ENCODE data around the gene GARIN5A. TPM values are rescaled to one million over a fixed set of nuclear protein-coding genes. Genes with fewer than 3 reads are reported as not detected.

Gene GARIN5A
- total RNA-seq, 1 experiment from 2014 or later, result 2.0 TPM

DNA sequence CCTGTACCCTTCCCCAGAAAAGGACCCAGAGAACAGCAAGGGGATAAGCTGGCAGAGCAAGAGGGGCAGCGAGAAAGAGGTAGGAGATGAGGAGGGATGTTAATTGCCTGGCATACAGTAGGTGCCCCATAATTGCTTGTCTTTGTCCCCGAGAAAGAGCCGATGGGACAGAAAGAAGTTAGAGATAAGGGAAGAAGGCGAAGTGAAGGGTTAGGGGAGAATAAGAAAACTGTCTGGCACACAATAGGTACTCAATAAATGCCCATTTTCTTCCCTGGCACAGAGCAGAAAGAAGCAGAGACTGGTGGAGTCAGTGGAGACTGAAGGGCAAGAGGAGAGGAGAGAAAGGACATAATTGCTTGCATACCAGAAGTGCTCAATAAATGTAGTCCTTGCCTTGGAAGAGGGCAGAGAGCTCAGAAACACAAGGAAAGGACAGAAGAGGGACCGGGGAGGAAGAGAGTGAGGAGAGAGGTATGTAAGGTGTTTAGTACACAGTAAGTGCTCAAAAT is 18.4 kb upstream of the GARIN5A start:
- DNase-seq (ENCODE audit: low read depth, low spot score) (no peak), ATAC-seq (no peak)
- no TSS peak for BruUV-seq (replicated peaks)
- CTCF ChIA-PET, result no interaction called here
- no peaks in the 10 kb centered on the region for H3K4me1 ChIP-seq (ENCODE audit: control insufficient read depth, insufficient read depth, low read length)
- no peak overlapping the region for H3K4me3 ChIP-seq (ENCODE audit: low read depth in 2 of 2, low read length in 2 of 2)
- in situ Hi-C loops (cut with HindIII; ENCODE audit: low pct_unique_long_range_greater_than_20kb, low sequenced_read_pairs) (no loop called here), intact Hi-C loops (cut with micrococcal nuclease; ENCODE audit: unreplicated experiment) (no loop called here)
- H3K27me3 ChIP-seq (ENCODE audit: control insufficient read depth, insufficient read depth, low read length), result no peaks in the 10 kb centered on the region
- no peaks in the 10 kb centered on the region for H3K9me3 ChIP-seq (ENCODE audit: control insufficient read depth, insufficient read depth, low read depth, low read length)
- H3K36me3 ChIP-seq (ENCODE audit: control insufficient read depth, insufficient read depth, low read length), result no peaks in the 10 kb centered on the region
- no peak overlapping the region for H3K27ac ChIP-seq (ENCODE audit: low read length)
- POLR2A ChIA-PET, result no interaction called here
- TF ChIP-seq SIN3A (IDR thresholded peaks at IDR 0.05; ENCODE audit: borderline replicate concordance, insufficient read depth, low read depth, low read length) (no peak), TCF7L2 (IDR thresholded peaks at IDR 0.05; ENCODE audit: low read depth, low read length) (no peak), REST (IDR thresholded peaks at IDR 0.05; ENCODE audit: insufficient read depth in 1 of 2, low read depth in 2 of 2, low read length in 1 of 2) (no peak), POLR2AphosphoS5 (IDR thresholded peaks at IDR 0.05; ENCODE audit: low read depth, low read length) (no peak), CTCF (IDR thresholded peaks at IDR 0.05) (no peak)

DNA sequence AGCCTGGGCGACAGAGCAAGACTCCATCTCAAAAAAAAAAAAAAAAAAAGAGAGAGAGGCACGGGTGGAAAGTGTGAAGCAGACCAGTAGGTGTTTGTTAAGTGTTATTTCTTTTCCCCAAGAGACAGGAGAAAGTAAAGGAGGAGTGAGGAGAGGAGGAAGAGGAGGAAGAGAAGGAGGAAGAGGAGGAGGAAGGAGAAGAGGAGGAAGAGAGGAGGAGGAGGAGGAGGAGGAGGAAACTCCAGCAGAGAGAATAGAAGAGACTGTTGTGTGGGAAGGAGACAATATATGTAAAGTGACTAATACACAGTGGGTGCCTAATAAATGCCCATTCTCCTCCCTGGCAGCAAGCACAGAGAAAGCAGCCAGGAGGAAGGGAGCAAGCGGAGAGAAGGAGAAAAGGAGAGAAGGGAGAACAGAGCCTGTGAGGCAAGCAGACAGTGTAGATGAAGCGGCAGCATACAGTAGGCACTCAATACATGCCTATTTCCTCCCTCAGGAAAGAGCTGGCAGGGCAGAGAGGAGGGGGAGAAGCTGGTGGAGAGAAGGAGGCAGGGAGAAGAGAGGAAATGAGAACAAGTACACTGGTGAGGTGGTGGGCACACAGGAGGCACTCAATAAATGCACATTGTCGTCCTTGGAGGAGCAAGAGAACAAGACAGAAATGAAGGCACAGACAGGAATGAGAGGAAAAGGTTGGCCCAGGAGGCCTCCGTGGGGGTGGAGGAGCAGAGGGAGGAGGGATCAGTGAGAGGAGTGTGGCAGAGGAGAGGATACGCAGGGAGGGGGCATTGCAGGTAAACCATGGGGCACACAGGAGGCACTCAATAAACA is 17.8 kb upstream of the GARIN5A start:
- Histone ChIP-seq H3K9me3 (ENCODE audit: control insufficient read depth, insufficient read depth, low read depth, low read length) (no peaks in the 10 kb centered on the region), H3K27me3 (ENCODE audit: control insufficient read depth, insufficient read depth, low read length) (no peaks in the 10 kb centered on the region), H3K4me1 (ENCODE audit: control insufficient read depth, insufficient read depth, low read length) (no peaks in the 10 kb centered on the region), H3K36me3 (ENCODE audit: control insufficient read depth, insufficient read depth, low read length) (no peaks in the 10 kb centered on the region), H3K27ac (ENCODE audit: low read length) (no peak overlapping the region), H3K4me3 (ENCODE audit: low read depth in 2 of 2, low read length in 2 of 2) (no peak overlapping the region)
- ChIA-PET CTCF (interaction anchor here (0.6 kb wide), 1 partner anchor 24 kb away, joined by 3 read pairs; no protein-coding TSS in a partner anchor), POLR2A (no interaction called here)
- TF ChIP-seq REST (IDR thresholded peaks at IDR 0.05; ENCODE audit: insufficient read depth in 1 of 2, low read depth in 2 of 2, low read length in 1 of 2) (no peak), TCF7L2 (IDR thresholded peaks at IDR 0.05; ENCODE audit: low read depth, low read length) (no peak)
- BruUV-seq (replicated peaks), result no TSS peak
- in situ Hi-C loops (cut with HindIII; ENCODE audit: low pct_unique_long_range_greater_than_20kb, low sequenced_read_pairs) (no loop called here), intact Hi-C loops (cut with micrococcal nuclease; ENCODE audit: unreplicated experiment) (no loop called here)
- DNase-seq (ENCODE audit: low read depth, low spot score), result no peak
- ATAC-seq, result no peak

Data from Panc1 (cell line).